Activated CD8-positive, alpha-beta memory T cell treated with anti-CD3 and anti-CD28 coated beads, Interleukin-2, amount 50 U/mL, for 1 hour (primary cell): ENCODE data around the gene LYRM2.

Experiments used
- DNase-seq: peaks from one replicate; pipeline ENCODE4 v3.0.0-alpha.2; 2020; ENCODE audit errors: extremely low read depth

LYRM2 gene

DNA sequence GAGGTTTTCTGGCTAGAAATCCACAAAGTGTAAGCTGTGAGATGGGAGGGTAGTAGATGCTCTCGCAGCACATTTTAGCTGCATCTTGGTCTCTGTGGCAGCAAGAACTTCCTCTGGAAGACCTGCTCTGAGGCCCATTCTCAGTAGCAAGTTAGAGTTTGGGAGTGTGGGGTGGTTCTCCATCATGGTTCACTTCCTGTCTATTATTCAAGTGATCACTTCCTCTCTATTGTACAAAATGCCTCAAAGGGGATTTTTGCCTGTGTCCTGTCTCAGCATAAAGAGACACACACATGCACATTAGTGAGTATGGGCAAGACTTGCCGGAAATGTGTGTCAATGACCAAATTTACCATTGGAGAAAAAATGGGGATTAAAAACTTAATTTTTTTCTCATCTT is 42.5 kb downstream of the LYRM2 start:
- DNase-seq: no peak

DNA sequence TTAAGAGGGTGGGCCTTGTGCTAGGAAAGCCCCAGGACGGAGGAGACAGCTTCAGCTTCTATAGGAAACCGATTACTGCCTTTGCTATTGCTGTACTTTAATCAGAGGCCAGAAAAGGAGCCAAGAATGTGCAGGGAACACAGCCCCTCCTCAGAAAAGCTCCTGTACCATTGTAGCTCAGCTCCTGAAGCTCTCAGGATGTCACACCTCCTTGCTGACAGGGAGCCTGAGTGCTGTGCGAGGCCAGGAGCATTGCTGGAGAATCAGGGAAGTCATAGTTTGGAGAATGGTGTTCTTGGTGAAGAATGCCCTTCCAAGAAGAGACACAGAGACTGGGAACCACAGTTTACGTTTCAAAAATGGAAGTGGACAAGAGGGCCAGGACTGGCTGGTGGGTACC is 46.8 kb downstream of the LYRM2 start:
- no peak for DNase-seq

DNA sequence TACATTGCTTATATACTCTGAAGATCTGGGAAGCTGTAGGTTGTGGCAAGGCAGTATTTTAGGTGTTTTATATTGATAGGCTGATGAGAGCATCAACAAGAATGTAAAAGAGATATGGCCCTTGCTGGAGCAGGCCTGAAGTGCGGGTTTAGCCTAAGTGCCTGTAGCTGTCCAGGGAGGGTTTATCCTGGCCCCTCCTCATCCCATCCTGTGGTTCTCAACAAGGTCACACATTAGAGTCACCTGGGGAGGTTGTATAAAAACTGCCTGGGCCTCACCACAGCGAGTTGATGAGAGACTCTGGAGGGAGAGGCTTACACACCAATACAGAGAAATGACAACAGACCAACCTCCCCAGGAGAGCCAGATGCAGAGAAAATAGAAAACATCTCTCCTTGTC is 48.4 kb downstream of the LYRM2 start:
- no peak for DNase-seq

- no peak for DNase-seq
These were observed 49.1 kb downstream of the LYRM2 start for GRCh38 chr6:89589297-89590025.

- no peak for DNase-seq
These were observed 53.4 kb downstream of the LYRM2 start for GRCh38 chr6:89585154-89585553.

GRCh38 chr6:89584539-89584938 is 54.0 kb downstream of the LYRM2 start:
- DNase-seq: no peak

GRCh38 chr6:89583559-89583958 is 55.0 kb downstream of the LYRM2 start:
- no peak for DNase-seq

DNA sequence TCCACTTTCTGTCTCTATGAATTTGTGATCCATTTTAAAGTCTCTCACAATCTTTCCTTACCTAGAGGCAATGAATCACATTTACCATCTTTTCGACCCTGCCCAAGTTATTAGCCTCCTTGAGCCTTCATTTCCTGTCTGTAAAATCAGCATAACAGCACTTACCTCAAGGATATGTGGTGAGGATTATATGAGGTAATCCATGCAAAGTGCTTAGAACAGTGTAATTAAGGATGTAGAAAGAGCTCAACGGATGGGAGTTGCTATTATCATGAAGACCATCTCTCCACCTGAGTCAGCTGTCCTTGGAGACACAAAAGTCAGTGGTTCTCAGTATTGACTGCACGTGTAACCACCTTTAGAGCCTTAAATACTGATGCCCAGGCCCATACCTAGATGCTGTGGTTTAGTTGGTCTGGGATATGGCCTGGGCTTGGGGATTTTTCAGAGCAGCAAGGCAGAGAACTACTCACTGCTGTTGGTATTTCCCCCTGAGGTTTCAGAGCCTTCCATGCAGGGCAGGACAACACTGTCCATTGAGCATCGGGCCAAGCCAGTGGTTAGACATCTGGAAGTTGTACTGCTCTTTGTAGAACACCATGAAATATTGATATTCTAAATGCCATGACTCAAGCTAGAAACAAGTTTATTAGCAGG is 55.8 kb downstream of the LYRM2 start:
- DNase-seq: no peak

DNA sequence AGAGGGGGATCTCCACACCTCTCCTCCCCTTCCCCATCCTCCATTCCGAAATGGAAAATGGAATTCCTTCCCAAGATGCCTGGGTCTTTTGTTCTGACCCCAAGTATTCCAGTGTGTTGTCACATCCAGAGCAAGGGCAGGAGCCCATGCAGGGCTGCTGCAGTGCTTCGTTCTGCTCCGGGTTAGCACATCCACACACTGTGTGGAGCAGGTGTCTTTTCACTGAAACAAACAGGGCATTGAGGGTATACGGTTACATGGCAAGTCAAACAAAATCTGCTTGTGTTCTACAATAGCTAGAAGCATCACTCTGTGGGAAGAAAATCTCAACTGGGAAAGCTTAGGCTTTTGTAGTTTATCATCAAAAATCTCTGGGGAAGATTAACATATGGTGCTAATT is 56.9 kb downstream of the LYRM2 start:
- no peak for DNase-seq

DNA sequence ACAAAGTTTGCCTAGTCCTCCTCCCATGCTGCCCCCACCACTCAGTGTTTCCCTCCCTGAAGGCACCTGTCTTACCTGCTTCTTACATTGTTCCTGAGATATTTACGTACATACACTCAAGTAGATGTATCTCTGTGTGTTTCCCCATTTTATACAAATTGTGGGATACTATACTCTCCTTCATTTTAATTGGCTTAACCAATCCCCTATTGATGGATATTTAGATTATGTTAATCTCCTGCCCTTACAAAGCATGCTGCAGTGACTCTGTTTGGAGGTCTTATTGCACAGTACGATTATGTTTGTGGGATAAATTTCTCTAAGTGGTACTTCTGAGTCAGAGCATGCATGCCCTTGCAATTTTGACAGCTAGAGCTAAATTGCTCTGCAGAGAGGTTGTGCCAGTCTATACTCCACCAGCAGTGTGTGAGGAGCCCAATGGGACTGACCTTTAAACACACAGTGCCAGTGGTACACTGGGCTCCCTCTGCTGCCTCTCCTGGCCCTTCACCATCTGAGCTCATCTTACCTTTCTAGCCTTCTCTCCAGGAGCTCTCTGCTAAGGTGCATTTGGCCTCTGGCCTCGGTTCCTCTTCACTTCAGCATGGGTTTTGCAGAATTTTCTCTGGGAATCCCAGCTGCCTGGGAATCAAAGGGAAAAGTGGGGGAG is 57.4 kb downstream of the LYRM2 start:
- no peak for DNase-seq

GRCh38 chr6:89575562-89575960 is 63.0 kb downstream of the LYRM2 start:
- no peak for DNase-seq

- no peak for DNase-seq
These were observed 63.5 kb downstream of the LYRM2 start for GRCh38 chr6:89574910-89575561.

- DNase-seq: no peak
These were observed 70.7 kb downstream of the LYRM2 start for GRCh38 chr6:89567630-89568390.

- DNase-seq: no peak
These were observed 71.5 kb downstream of the LYRM2 start for GRCh38 chr6:89566930-89567629.

DNA sequence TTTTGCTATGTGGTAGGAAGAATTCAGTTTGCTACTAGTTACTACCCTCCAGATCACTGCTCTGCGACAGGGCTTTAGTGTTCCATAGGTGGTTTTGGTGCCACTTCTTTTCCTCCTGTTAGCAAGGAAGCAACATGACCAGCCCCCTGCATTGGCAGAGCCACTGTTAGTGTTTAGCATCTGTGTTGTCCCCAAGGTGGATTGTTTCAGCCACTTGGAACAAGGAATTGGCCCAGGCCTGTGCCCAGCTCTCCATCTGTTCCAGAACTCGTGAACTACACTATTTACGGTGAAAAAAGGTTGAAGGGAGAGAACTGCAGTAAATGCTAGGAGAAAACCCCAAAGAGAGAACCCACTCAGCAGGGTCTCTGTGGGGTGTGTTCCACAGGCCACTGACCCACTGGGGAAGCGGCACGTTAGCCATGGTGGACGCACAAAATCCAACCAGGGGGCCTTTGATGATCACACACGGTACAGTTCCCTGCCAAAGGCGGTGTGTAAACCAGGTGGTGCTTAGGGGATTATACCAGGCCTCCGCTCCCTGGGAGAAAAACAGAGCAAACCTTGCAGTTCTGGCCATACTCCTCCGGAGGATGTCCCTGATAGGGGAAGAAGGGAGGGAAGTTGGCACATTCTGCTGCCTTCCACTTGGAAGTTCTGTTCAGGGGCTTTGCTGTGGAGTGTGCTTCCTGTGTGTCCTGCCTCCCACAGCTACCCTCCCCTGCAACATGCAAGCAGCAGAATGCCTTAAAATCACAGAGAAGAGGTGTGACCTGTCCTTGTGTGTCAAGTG is 72.3 kb downstream of the LYRM2 start:
- no peak for DNase-seq

GRCh38 chr6:89564752-89565427 is 73.7 kb downstream of the LYRM2 start:
- no peak for DNase-seq

DNA sequence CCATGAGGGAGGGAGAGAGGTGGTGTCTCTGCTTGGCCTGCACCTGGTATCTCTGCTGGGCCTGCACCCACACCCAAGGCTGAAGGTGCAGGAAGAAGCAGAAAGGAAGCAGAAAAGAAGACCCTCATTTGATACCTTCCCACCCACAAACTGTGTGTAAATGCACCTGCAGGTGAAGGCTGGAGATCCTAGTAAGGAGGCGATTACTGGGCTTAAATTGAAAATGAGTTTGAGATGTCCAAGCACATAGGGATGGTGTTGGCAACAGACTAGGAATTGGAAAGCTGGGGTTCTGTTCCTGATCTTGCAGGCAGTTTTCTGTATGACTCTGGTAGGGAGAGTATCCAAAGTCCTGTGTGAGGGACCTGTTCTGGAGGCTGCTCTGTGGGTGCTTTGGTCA is 74.7 kb downstream of the LYRM2 start:
- no peak for DNase-seq

DNA sequence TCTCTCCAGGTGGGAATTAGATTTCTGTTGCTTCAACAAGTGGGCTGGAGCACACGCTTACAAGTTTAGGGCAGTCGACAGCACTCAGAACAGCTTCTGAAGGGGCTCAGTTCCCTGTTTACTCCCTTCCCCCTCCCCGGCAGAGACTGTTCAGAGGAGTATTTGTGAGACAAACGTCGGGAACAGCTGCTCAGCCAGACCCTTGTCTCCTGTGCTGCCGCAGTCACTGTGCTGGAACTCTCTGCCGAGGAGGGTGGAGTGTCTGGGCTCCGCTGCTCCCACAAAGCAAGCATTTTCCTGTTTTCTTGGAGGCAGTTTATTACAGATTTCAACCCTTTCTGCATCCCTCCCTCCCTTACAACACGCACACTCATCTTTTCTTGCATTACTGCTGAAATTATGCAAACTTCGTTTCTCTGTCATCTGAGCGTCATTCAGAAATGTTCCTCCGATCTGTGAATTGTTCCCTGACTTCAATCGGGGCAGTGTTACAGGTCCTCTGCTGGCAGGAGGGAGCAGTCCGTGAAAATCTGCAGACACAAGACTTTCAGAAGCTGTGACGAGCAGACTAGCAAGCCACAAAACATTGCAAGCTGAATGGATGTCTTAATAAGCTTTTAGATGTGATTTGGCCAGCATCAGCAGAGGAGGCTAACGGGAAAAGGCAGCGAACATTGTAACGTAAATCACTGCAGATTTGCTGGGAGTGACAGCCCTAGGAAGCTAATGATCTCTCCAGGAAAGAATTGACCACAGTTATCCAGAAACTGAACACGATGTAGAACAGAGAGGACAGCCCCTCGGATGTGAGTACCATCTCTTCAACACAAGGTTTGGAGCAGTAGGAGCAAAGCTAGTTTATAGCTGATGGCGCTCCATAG is 76.2 kb downstream of the LYRM2 start:
- DNase-seq: no peak

- DNase-seq: no peak
These were observed 79.1 kb downstream of the LYRM2 start for GRCh38 chr6:89559487-89559886.
